GM18508 (cell line): Measurements from ENCODE around the gene MGAT4D.
"Not testable (repeated sequence)": the region's sequence is repeated elsewhere in the genome, so short reads cannot be mapped to it uniquely, and the experiment has no call there.

ENCODE experiments used
- ATAC-seq: cut with Tn5 transposase; IDR thresholded peaks from one replicate; pipeline ENCODE4 v1.9.1; 2021; ENCODE audit warnings: moderate number of reproducible peaks; ENCODE audit not compliant: insufficient read depth, unreplicated experiment

Gene MGAT4D

GRCh38 chr4:140444347-140444746 lies 53.7 kb downstream of the MGAT4D start:
- not testable (repeated sequence) for ATAC-seq

- no peak for ATAC-seq
Observed at GRCh38 chr4:140439644-140440142, 58.4 kb downstream of the MGAT4D start.

- no peak for ATAC-seq
Observed at GRCh38 chr4:140427919-140428471, 70.1 kb downstream of the MGAT4D start.

GRCh38 chr4:140427106-140427918 lies 70.8 kb downstream of the MGAT4D start, which contains the start of gene CLGN:
Gene CLGN, minus strand, starts transcription at chr4:140427648. Its CDS starts 14,570 bp downstream, at chr4:140413078.
- no peak for ATAC-seq

- ATAC-seq: no peak
Observed at GRCh38 chr4:140426610-140427105, 71.4 kb downstream of the MGAT4D start.

GRCh38 chr4:140423106-140423505 lies 75.0 kb downstream of the MGAT4D start:
- no peak for ATAC-seq

GRCh38 chr4:140413130-140413969 lies 84.7 kb downstream of the MGAT4D start:
- ATAC-seq: not testable (repeated sequence)

- ATAC-seq: no peak
Observed at GRCh38 chr4:140408974-140409373, 89.1 kb downstream of the MGAT4D start.

- no peak for ATAC-seq
Observed at GRCh38 chr4:140406292-140406691, 91.8 kb downstream of the MGAT4D start.

- ATAC-seq: no peak
Observed at GRCh38 chr4:140400111-140400510, 98.0 kb downstream of the MGAT4D start.

- no peak for ATAC-seq
Observed at GRCh38 chr4:140395668-140396067, 102.4 kb downstream of the MGAT4D start.
